H1 (cell line): ENCODE results near the gene PPRC1. TPM values are rescaled to one million over a fixed set of nuclear protein-coding genes. Genes with fewer than 3 reads are reported as not detected.
A peak's percentile ranks its signal among the peaks of the same experiment; 100 is the strongest.

Experiments
- CTCF ChIA-PET: fragments of 300-600 bp; sonication (Branson Sonifier 250); formaldehyde crosslinking; loops from one replicate; lab custom pipeline; 2021; ENCODE audit not compliant: partially characterized antibody; lab: Charles Lee
- POLR2A ChIA-PET: fragments of 300-600 bp; sonication (Branson Sonifier 250); formaldehyde crosslinking; loops from one replicate; lab custom pipeline; 2021; ENCODE audit warnings: inconsistent platforms; ENCODE audit not compliant: partially characterized antibody; lab: Charles Lee
- DNase-seq, 2 experiments: peaks; one replicate each; pipeline versions ENCODE4 v3.0.0 to v3.0.0-alpha.2; 2010 to 2022; ENCODE audit warnings: low spot score in 2 of 2, low read depth in 1 of 2, mixed read lengths in 1 of 2
- FAIRE-seq: peaks from 2 replicates; lab custom pipeline; 2011; peaks lifted over from hg19 to GRCh38; lab: Jason Lieb, UNC
- H2AFZ ChIP-seq: 2 replicates; pipeline ENCODE4 v1.8.1; 2012; ENCODE audit warnings: low read length, inconsistent platforms
- H2AK5ac ChIP-seq: 2 replicates; pipeline ENCODE4 v1.6.1; 2013; ENCODE audit warnings: low read depth, low read length
- H2BK120ac ChIP-seq: replicated peaks from 2 replicates; pipeline ENCODE3; 2013; ENCODE audit warnings: low read depth, low read length, inconsistent platforms
- H2BK12ac ChIP-seq: 2 replicates; pipeline ENCODE4 v1.6.1; 2013; ENCODE audit warnings: low read depth, low read length
- H2BK15ac ChIP-seq: 2 replicates; pipeline ENCODE4 v1.6.1; 2013; ENCODE audit warnings: low read length
- H2BK20ac ChIP-seq: 2 replicates; pipeline ENCODE4 v1.6.1; 2013; ENCODE audit warnings: low read length
- H2BK5ac ChIP-seq: 2 replicates; pipeline ENCODE4 v1.6.1; 2013; ENCODE audit warnings: low read depth, low read length
- H3K14ac ChIP-seq: 2 replicates; pipeline ENCODE4 v1.6.1; 2013; ENCODE audit warnings: inconsistent platforms; ENCODE audit not compliant: insufficient read length
- H3K18ac ChIP-seq: 2 replicates; pipeline ENCODE4 v1.6.1; 2013; ENCODE audit warnings: low read length; ENCODE audit errors: extremely low read depth
- H3K23ac ChIP-seq: 2 replicates; pipeline ENCODE4 v1.6.1; 2013; ENCODE audit warnings: inconsistent platforms; ENCODE audit not compliant: insufficient read length
- H3K23me2 ChIP-seq: 2 replicates; pipeline ENCODE4 v1.6.1; 2013; ENCODE audit warnings: low read depth, low read length
- H3K27ac ChIP-seq: 2 replicates; pipeline ENCODE4 v1.6.1; 2011; ENCODE audit warnings: low read depth, low read length, inconsistent platforms
- H3K27me3 ChIP-seq, 4 experiments: replicated peaks in 1 of 4; 1 replicate in 1 of 4; 2 replicates in 3 of 4; pipeline versions ENCODE4 v1.6.1 to v1.8.1; 2011 to 2013; ENCODE audit warnings: low read length in 3 of 4, mild to moderate bottlenecking in 3 of 4, inconsistent platforms in 2 of 4, mixed read lengths in 2 of 4, moderate library complexity in 1 of 4; ENCODE audit not compliant: control insufficient read depth in 3 of 4, insufficient read depth in 3 of 4; ENCODE audit errors: extremely low read depth in 1 of 4
- H3K36me3 ChIP-seq, 4 experiments: 2 replicates each; pipeline versions ENCODE4 v1.6.1 to v1.8.1; 2011 to 2013; ENCODE audit warnings: mild to moderate bottlenecking in 4 of 4, low read length in 3 of 4, moderate library complexity in 2 of 4, control low read depth in 1 of 4, inconsistent platforms in 1 of 4; ENCODE audit not compliant: insufficient read depth in 4 of 4, control insufficient read depth in 2 of 4
- H3K4ac ChIP-seq: replicated peaks from 2 replicates; pipeline ENCODE3; 2013; ENCODE audit warnings: low read length, low read depth, mixed read lengths, inconsistent platforms; ENCODE audit not compliant: insufficient read length
- H3K4me1 ChIP-seq, 4 experiments: replicated peaks in 1 of 4; 1 replicate in 1 of 4; 2 replicates in 3 of 4; pipeline versions ENCODE4 v1.6.1 to v1.8.1; 2011 to 2013; ENCODE audit warnings: low read length in 3 of 4, inconsistent platforms in 2 of 4, mixed read lengths in 1 of 4; ENCODE audit not compliant: insufficient read depth in 4 of 4, control insufficient read depth in 3 of 4
- H3K4me2 ChIP-seq, 2 experiments: 2 replicates each; pipeline versions ENCODE4 v1.6.1 to v1.8.1; 2011 to 2013; ENCODE audit warnings: low read depth in 2 of 2, low read length in 2 of 2, control low read depth in 1 of 2, inconsistent platforms in 1 of 2, mild to moderate bottlenecking in 1 of 2; ENCODE audit not compliant: insufficient read depth in 1 of 2
- H3K4me3 ChIP-seq, 4 experiments: fragments of 200-600, 300-600 bp in 1 of 4; sonication (generic), shearing (Covaris generic), sonication (Bioruptor Twin) in 1 of 4; 2 replicates each; pipeline versions ENCODE4 v1.5.1 to v1.8.1; 2011 to 2016; ENCODE audit warnings: low read length in 4 of 4, low read depth in 3 of 4, control low read depth in 2 of 4, inconsistent platforms in 2 of 4, mild to moderate bottlenecking in 2 of 4, mixed read lengths in 1 of 4, moderate library complexity in 1 of 4; ENCODE audit not compliant: insufficient read depth in 2 of 4; ENCODE audit errors: extremely low read depth in 1 of 4
- H3K56ac ChIP-seq: replicated peaks from 2 replicates; pipeline ENCODE3; 2013; ENCODE audit warnings: low read depth, mild to moderate bottlenecking, mixed read lengths, low read length, inconsistent platforms; ENCODE audit not compliant: insufficient read length
- H3K79me1 ChIP-seq: 2 replicates; pipeline ENCODE4 v1.6.1; 2013; ENCODE audit warnings: low read depth, low read length, control low read depth
- H3K79me2 ChIP-seq, 2 experiments: 2 replicates each; pipeline versions ENCODE4 v1.6.1 to v1.8.1; 2012 to 2013; ENCODE audit warnings: low read length in 2 of 2, mild to moderate bottlenecking in 2 of 2, inconsistent platforms in 1 of 2; ENCODE audit not compliant: insufficient read depth in 2 of 2, control insufficient read depth in 1 of 2
- H3K9ac ChIP-seq, 4 experiments: replicated peaks in 1 of 4; 1 replicate in 1 of 4; 2 replicates in 3 of 4; pipeline versions ENCODE4 v1.6.1 to v1.8.1; 2011 to 2013; ENCODE audit warnings: low read depth in 3 of 4, low read length in 3 of 4, control low read depth in 2 of 4, mild to moderate bottlenecking in 2 of 4, moderate library complexity in 2 of 4, inconsistent platforms in 1 of 4; ENCODE audit errors: extremely low read depth in 1 of 4
- H3K9me3 ChIP-seq, 2 experiments: 2 replicates each; pipeline versions ENCODE4 v1.6.1 to v1.8.1; 2012 to 2013; ENCODE audit warnings: mild to moderate bottlenecking in 2 of 2, moderate library complexity in 2 of 2, control low read depth in 1 of 2, inconsistent platforms in 1 of 2, low read depth in 1 of 2, low read length in 1 of 2, mixed read lengths in 1 of 2; ENCODE audit not compliant: insufficient read depth in 2 of 2
- H4K20me1 ChIP-seq, 2 experiments: replicated peaks in 1 of 2; 2 replicates each; pipeline versions ENCODE3 to v1.8.1; 2011 to 2013; ENCODE audit warnings: inconsistent platforms in 2 of 2, low read length in 2 of 2, mild to moderate bottlenecking in 1 of 2; ENCODE audit not compliant: insufficient read depth in 2 of 2, control insufficient read depth in 1 of 2
- H4K5ac ChIP-seq: 2 replicates; pipeline ENCODE4 v1.6.1; 2013; ENCODE audit warnings: low read length, low read depth, mixed read lengths, inconsistent platforms; ENCODE audit not compliant: insufficient read length
- H4K8ac ChIP-seq: 2 replicates; pipeline ENCODE4 v1.8.0; 2013; ENCODE audit warnings: mild to moderate bottlenecking, moderate library complexity, low read length, inconsistent platforms; ENCODE audit not compliant: insufficient read depth; ENCODE audit errors: extremely low read depth
- H4K91ac ChIP-seq: replicated peaks from 2 replicates; pipeline ENCODE3; 2013; ENCODE audit warnings: low read length, mixed read lengths, inconsistent platforms; ENCODE audit not compliant: insufficient read length
- ASH2L ChIP-seq: fragments of 200-600, 300-600 bp; sonication (generic); IDR thresholded peaks from one replicate; pipeline ENCODE4 v1.7.1; 2017; ENCODE audit warnings: low read length
- CBX8 ChIP-seq: fragments of 300-800, 300-1000 bp; sonication (generic); IDR thresholded peaks from 2 replicates; pipeline ENCODE4 v1.7.1; 2016; ENCODE audit warnings: low read depth, low read length, borderline replicate concordance
- CHD2 ChIP-seq: IDR thresholded peaks from 2 replicates; pipeline ENCODE4 v1.6.1; 2012; ENCODE audit warnings: low read length, improper control_type of control experiment
- CREB1 ChIP-seq: IDR thresholded peaks from 2 replicates; pipeline ENCODE4 v1.6.1; 2012; ENCODE audit warnings: inconsistent platforms
- JUND ChIP-seq: IDR thresholded peaks from 2 replicates; pipeline ENCODE4 v1.6.1; 2011; ENCODE audit warnings: mild to moderate bottlenecking, improper control_type of control experiment, low read length
- KDM1A ChIP-seq: fragments of 200-600, 300-600 bp; sonication (generic); IDR thresholded peaks from 2 replicates; pipeline ENCODE4 v1.7.1; 2016; ENCODE audit warnings: mild to moderate bottlenecking, low read length, borderline replicate concordance
- PHF8 ChIP-seq: fragments of 200-600 bp; sonication (generic); conservative IDR thresholded peaks from 2 replicates; pipeline ENCODE4 v1.7.1; 2012; ENCODE audit warnings: low read depth, mild to moderate bottlenecking, inconsistent platforms, low read length, moderate library complexity
- RNF2 ChIP-seq: fragments of 200-900, 300-1000 bp; sonication (generic); IDR thresholded peaks from 2 replicates; pipeline ENCODE4 v1.7.1; 2016; ENCODE audit warnings: borderline replicate concordance, low read depth, mild to moderate bottlenecking, antibody characterized with exemption, low read length; ENCODE audit not compliant: poor library complexity, severe bottlenecking; ENCODE audit errors: missing control alignments
- SP2 ChIP-seq: IDR thresholded peaks from 2 replicates; pipeline ENCODE4 v1.6.1; 2012; ENCODE audit warnings: mild to moderate bottlenecking, low read length, inconsistent platforms
- TAF7 ChIP-seq: optimal IDR thresholded peaks from 2 replicates; pipeline ENCODE3; 2011; ENCODE audit warnings: low read depth, mild to moderate bottlenecking, inconsistent platforms, low read length, moderate library complexity, borderline replicate concordance
- TEAD4 ChIP-seq: IDR thresholded peaks from 2 replicates; pipeline ENCODE4 v1.6.1; 2012; ENCODE audit warnings: low read depth, low read length, inconsistent platforms, mixed read lengths
- WGBS, 2 experiments: shearing (Covaris generic) in 1 of 2; methylation state at CpG; one replicate each; pipeline versions ENCODE4 v1.1.6 to v1.1.7; 2013 to 2015; ENCODE audit warnings: low lambda C conversion rate in 2 of 2, mixed read lengths in 2 of 2, inconsistent platforms in 1 of 2, low coverage in 1 of 2, missing lambda C conversion rate in 1 of 2; ENCODE audit not compliant: insufficient replicate concordance in 2 of 2, insufficient coverage in 1 of 2, insufficient read length in 1 of 2; ENCODE audit errors: extremely low coverage in 1 of 2, missing lambda C conversion rate in 1 of 2; 5-methylcytosine and 5-hydroxymethylcytosine counted together
- polyA plus RNA-seq, 7 experiments: library from polyadenylated mRNA; depleted of rRNA in 3 of 7; stranded (reverse) in 5 of 7; unstranded in 2 of 7; fragments of >200 nt in 5 of 7; fragments of 200-250 nt in 2 of 7; gene quantifications; 1 replicate in 5 of 7; 2 replicates in 1 of 7; 4 replicates in 1 of 7; pipeline versions ENCODE4 v1.2.1 to v1.2.3, GENCODE V29; 2011 to 2013; ENCODE audit warnings: missing spikeins in 2 of 7, mixed read lengths in 2 of 7
- total RNA-seq: library from RNA; stranded (reverse); fragmentation: NEBNext Ultra II Directional; extraction: Animal tissue kit (Norgen Biotek cat#: 25700); gene quantifications from 2 replicates; pipeline ENCODE4 v1.2.1, GENCODE V29; 2021

PPRC1 gene
- total and polyA plus RNA-seq, 2 of the 8 experiments (the other 6 are each of a cell fraction or from before 2014, with no cell fraction given) = 46.5 to 88.4 TPM

DNA sequence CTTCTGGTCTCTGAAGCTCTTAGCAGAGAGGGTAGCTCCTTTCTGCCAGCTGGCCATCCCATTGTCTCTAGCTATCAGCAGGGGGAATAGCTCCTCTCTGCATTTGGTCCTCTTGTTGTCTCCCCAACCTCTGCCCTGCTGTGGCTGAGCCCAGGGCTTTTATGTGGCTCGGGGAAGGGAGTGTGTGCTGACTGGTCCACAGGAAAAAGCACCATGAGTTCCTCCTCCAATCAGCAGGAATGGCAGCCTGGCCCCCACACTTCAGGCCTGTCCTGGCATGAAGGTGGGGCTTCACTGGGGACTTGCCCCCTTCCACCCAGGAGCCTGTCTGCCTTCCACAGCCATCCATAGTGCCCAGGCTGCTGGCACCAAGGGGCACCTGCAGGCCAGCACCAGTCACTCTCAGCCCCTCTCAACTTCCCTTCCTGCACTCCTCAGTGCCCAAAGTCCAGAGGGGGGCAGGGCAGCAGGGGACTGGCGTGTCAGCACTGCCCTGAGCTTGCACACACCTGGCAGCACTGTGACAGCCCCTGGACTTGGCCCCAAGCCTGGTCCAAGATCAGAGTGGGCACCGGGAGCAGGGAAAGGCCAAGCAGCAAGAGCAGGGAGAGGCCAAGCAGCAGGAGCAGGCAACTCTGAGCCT is 55.6 kb downstream of the PPRC1 start:
- no peak overlapping the region for H3K14ac ChIP-seq
- H3K4me3 ChIP-seq = no peak overlapping the region
- FAIRE-seq (no peak), DNase-seq (no peak)
- no peak overlapping the region; the same call in 1 of the 2 replicates for H4K8ac ChIP-seq
- no peaks in the 10 kb centered on the region; a peak in 1 of 7 replicates for H3K27me3 ChIP-seq
- POLR2A ChIA-PET = interaction anchor here (1.1 kb wide), 1 partner anchor 37 kb away, joined by 5 read pairs; no protein-coding TSS in a partner anchor
- no peaks in the 10 kb centered on the region for H3K79me2 ChIP-seq
- peak overlapping the region; percentile 6; the same call in 1 of the 2 replicates for H2AFZ ChIP-seq
- no peak overlapping the region for H3K18ac ChIP-seq
- H4K91ac ChIP-seq = no peak overlapping the region
- H2BK120ac ChIP-seq = no peak overlapping the region
- H4K5ac ChIP-seq = no peak overlapping the region
- H2BK15ac ChIP-seq = no peak overlapping the region
- CTCF ChIA-PET = interaction anchor here (0.9 to 1.4 kb wide), 4 partner anchors 9 to 117 kb away, joined by 3 to 4 read pairs (median 3); no protein-coding TSS in a partner anchor
- no peaks in the 10 kb centered on the region for H4K20me1 ChIP-seq
- H3K9ac ChIP-seq = no peak overlapping the region
- no peak overlapping the region for H3K4me2 ChIP-seq
- H2AK5ac ChIP-seq = no peak overlapping the region
- H3K27ac ChIP-seq = no peak overlapping the region
- H2BK20ac ChIP-seq = no peak overlapping the region
- H2BK5ac ChIP-seq = no peak overlapping the region
- H2BK12ac ChIP-seq = no peak overlapping the region
- no peaks in the 10 kb centered on the region for H3K23me2 ChIP-seq
- H3K4ac ChIP-seq = no peak overlapping the region
- no peak overlapping the region for H3K23ac ChIP-seq
- no peaks in the 10 kb centered on the region for H3K79me1 ChIP-seq
- 81% methylated on average over 3 of the region's 3 CpGs; no CpG with 5 or more reads in 1 of the 2 experiments for WGBS, 2 experiments
- peaks cover 27 to 34% of the 10 kb centered on the region in 2 experiments for H3K9me3 ChIP-seq
- TF ChIP-seq TAF7 = no peak
- no peak for TF ChIP-seq JUND
- no peak for TF ChIP-seq ASH2L
- no peak for TF ChIP-seq PHF8
- no peak for TF ChIP-seq RNF2
- TF ChIP-seq KDM1A = no peak
- no peak for TF ChIP-seq TEAD4
- TF ChIP-seq SP2 = no peak
- TF ChIP-seq CBX8 = no peak
- no peak for TF ChIP-seq CREB1
- TF ChIP-seq CHD2 = no peak
- H3K36me3 ChIP-seq = no peaks in the 10 kb centered on the region
- H3K4me1 ChIP-seq = no peaks in the 10 kb centered on the region
- no peak overlapping the region for H3K56ac ChIP-seq
